Raji (cell line): ENCODE results near the gene CIB1.

Experiments used
- POLR2A ChIP-seq: IDR thresholded peaks from 2 replicates; pipeline ENCODE4 v1.6.1; 2011; ENCODE audit warnings: low read depth, low read length, control low read depth; ENCODE audit not compliant: insufficient read depth

Gene CIB1

GRCh38 chr15:90233387-90234095, at the start of gene CIB1:
TSS of gene CIB1 (minus strand) at chr15:90233941. CDS start at chr15:90233885, 56 bp downstream.
- TF ChIP-seq POLR2A, result peak; percentile 64

DNA sequence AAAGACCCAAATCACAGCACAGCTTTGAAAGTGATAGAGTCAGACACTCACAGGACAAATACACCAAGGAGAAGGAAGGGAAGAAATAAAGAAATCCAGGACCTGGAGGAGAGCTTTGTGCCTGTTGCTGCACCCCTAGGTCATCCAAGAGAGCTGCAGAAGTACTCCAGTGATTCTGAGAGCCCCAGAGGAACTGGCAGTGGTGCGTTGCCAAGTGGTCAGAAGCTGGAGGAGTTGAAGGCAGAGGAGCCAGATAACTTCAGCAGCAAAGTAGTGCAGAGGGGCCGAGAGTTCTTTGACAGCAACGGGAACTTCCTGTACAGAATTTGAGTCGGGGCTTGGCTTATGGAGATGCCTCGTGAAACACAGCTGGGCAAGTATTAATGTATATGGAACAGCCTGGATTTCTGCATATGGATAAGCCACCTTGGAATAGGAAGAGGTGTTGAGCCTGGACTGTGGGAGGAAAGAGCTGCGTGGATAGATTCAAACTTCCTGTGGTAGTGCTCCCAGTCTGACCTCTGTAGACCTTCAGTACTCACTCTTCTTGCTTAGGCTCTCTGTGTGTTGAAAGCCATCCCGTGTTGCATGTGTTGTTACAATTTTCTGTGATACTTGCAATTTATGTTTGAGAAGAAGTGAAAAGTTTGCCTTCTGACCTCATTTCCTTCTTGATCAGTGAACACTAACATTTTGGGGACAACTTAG, 37.9 kb upstream of the CIB1 start:
- no peak for TF ChIP-seq POLR2A

DNA sequence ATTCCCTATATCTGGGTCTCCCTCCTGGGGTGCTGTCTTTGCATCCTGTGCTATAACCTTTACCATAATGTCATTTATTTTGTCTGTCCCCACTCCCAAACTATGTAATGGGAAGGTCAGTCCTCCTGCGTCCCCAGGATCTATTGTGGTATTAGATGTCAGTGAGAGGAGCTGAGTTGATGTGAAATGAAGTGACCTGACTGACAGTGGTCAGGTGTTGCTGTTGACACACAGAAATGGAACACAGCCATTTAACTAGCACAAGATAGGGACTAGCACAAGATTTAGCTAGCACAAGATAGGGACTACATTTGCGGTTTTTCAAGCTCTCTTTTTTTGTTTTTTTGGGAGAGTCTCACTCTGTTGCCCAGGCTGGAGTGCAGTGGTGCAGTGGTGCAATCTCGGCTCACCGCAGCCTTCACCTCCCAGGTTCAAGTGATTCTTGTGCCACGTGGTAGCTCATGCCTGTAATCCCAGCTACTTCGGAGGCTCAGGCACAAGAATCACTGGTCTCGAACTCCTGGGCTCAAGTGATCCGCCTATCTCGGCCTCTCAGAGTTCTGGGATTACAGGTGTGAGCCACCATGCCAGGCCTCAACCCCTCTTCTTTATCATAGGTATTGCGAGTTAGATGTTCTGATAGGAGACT, 36.9 kb upstream of the CIB1 start:
- no peak for TF ChIP-seq POLR2A

DNA sequence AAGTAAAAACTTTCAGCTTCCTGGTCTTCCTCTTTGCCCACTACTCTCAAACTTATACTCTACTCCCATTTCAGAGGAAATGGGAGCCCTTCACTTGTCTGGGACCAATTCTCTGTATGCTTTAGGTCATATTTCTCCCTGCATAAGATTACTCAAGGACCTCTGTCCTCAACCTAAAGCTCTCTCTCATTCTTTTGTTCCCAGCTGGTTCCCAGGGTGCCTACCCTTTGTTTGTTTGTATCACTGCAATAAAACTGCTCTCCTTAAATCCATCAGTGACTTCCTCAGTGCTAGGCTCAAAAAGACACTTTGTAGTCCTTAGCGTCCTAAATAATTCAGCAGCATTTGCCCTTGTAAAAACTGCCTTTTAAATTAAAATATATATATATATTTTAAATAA, 34.7 kb upstream of the CIB1 start:
- no peak for TF ChIP-seq POLR2A

- TF ChIP-seq POLR2A, result no peak
Observed at GRCh38 chr15:90266485-90266884, 32.7 kb upstream of the CIB1 start.

GRCh38 chr15:90266061-90266431, 32.3 kb upstream of the CIB1 start:
- no peak for TF ChIP-seq POLR2A

DNA sequence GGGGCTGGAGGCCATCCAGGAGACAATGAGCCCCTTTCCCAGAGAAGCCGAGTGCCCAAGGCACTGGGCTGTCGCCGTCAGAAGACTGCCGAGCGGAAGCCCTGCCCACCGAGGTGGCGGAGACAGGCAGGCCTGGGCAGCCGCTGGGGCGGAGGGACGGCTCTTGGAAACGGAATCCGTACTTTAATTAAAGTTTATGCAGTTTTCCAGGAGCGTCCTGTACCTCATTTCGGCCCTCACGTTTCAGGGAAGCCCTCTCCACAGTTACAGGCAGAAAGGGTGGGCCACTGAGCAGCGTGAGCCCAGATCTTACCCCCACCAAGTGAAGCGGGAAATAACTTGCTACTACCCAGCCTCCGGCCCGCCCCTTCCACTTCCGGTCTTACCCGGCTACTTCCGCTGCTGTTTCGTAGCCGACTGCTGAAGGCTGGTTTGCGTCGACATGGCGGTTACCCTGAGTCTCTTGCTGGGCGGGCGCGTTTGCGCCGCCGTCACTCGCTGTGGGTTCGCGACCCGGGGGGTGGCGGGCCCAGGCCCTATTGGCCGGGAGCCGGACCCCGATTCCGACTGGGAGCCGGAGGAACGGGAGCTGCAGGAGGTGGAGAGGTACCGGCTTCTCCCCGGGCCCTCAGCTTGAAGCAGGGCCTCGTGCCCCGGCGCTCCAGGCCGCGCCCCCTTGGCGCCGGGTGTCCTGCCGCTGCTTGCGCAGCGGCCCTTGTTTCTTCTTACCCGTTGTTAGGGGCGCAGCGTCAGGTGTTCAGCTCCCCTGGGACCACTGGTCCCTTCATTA, 31.7 kb upstream of the CIB1 start, which contains the start of gene NGRN:
Gene NGRN (plus strand): TSS at position 402 of the 790 bp plus-strand sequence. CDS start 41 bp downstream, at position 443.
- TF ChIP-seq POLR2A, result peak; percentile 98

DNA sequence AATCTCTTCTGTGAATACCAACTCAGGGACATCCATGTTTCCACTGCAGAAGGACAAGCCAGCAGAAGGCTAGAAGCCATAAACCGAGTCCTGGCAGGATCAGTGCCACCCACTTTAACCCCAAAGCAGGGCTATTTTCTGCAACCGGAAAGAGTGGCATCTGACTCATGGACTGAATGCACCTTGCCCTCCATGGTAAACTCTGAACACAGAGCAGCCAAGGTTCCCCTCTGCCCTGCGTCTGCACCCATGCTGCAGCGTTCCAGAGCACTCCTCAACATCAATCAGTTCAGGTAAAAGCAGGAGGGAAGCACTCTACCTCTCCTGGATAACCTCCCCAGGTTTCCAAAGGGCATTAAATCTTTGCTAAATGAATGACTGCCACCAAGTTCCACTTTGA, 30.9 kb upstream of the CIB1 start:
- no peak for TF ChIP-seq POLR2A

DNA sequence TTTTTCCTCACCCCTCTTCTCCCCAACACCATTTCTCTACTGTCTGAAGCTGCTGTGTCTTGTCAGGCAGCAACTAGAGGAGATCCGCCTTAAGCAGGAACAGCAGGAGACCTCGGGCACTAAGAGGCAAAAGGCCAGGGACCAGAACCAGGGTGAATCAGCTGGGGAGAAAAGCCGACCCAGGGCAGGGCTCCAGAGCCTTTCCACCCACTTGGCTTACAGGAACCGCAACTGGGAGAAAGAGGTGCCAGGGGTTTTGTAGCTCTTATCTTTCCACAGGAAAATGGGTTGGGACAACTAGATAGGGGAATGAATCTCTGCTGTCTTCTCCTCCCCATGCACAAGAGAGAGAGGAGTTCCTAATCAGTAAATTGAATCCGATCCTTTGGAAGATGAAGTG, 28.7 kb upstream of the CIB1 start:
- no peak for TF ChIP-seq POLR2A

DNA sequence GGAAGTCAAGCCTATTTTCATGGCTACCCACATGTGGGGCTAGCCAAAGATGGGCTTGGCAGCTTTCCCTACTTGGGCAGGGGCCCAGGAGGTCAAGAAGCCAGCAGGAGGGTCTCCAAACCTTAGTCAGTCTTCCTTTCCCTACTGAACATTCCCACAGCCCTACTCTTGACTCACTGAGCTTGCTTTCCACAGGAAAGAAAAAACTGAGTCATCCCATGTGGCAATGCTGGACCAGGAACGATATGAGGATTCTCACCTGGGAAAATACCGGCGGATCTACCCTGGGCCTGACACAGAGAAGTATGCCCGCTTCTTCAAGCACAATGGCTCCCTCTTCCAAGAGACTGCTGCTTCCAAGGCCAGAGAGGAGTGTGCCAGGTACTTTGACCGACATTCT, 28.1 kb upstream of the CIB1 start:
- TF ChIP-seq POLR2A, result no peak

DNA sequence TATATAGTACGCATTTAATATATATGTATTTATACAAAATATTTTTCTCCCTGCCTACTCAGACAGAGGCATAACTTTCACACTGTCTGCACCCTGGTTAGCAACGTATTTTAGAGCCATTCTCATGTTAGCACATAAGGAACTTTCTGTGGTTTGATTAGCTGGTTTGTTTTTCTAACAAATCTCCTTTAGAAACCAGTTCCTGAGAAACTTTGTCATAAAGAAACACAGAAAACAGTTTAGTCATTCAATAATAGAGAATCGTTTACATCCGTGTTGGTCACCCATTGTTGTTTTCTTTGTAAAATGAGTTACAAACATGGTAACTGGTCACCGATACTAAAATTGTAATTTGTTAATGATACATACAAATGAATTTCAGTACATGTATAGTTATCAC, 25.8 kb upstream of the CIB1 start:
- TF ChIP-seq POLR2A, result no peak

DNA sequence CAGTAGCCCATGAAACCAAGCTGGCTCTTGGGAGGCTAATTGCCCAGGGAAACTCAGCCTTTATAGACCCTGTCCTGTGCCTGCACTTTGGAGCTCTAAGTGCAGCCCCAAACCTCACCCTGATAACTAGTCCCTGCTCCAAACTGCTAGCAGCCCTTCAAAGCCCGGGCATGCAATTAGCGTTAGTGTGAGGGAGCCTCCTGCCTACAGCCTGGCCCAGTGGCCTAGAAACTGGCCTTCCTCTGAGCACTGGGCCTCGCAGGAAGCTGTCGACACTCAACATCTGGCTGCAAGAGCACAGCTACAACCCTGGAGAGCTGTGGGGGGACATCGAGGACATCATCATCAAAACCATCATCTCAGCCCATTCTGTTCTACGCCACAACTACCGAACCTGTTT, 24.0 kb upstream of the CIB1 start:
- TF ChIP-seq POLR2A, result no peak

GRCh38 chr15:90249203-90249863, 15.6 kb upstream of the CIB1 start, which contains the start of gene TTLL13:
TSS of gene TTLL13 (plus strand) at chr15:90249556. CDS start at chr15:90250631, 1,075 bp downstream.
- no peak for TF ChIP-seq POLR2A

GRCh38 chr15:90248789-90249202, 15.1 kb upstream of the CIB1 start:
- TF ChIP-seq POLR2A, result no peak

- TF ChIP-seq POLR2A, result no peak
Observed at GRCh38 chr15:90243943-90244639, 10.3 kb upstream of the CIB1 start.
